ENCODE results near the gene GALNT2. TPM values are rescaled to one million over a fixed set of nuclear protein-coding genes. Genes with fewer than 3 reads are reported as not detected.

GALNT2 gene
- total and polyA plus RNA-seq, 8 donors = 18.3 to 118 (median 57.3) TPM

DNA sequence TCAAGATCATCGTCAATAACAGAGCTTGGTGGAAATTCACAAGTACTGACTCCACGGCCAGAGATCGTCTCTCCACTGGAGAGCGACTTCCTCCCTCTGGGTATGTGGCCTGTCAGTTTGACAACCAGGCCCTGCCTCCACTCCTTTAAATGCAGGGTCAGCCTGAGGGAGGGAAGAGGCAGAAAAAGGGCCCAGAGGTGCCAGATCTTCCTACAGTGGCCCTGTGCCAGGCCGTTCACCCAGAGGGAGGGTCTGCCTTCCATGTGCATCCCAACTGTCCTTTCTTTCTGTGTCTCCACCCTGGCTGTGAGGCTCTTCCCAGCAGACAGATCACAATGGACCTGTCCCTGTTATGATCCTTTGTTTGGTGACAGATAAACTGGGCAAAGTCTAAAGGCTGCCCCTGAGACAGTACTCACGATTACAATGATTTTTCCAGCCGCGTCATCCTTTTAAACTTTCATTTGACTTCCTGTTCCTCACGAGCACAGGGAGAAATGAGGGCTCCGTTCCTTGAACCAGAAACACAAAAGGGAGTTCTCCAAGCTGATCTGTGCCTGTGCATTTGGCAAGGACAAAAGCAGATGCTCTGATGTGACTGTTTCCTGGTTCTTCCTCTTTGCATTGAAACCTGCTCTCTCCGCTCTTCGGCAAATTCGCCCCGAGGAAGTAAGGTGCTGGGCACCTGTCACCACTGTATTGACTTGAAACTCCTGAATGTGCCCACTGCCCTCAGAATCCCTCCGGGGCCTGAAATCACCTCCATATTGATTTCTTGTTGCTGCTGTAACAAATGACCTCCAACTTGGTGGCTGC is 232.4 kb downstream of the GALNT2 start:
- 27 to 30% methylated on average over 15 of the region's 15 CpGs for WGBS, 2 donors
- Histone ChIP-seq H3K36me3 (no peaks in the 10 kb centered on the region), H3K27ac (peak overlapping the region; percentile 59 to 82 (median 76)), H3K4me1 (peaks cover 16 to 29% (median 26%) of the 10 kb centered on the region in 3 donors), H3K9me3 (no peaks in the 10 kb centered on the region), H3K4me3 (peak overlapping the region in 1 of 4 donors; percentile 14), H3K27me3 (no peaks in the 10 kb centered on the region)
- ATAC-seq = peak; percentile 24 to 75 (median 56)
- TF ChIP-seq, protein P1, sequence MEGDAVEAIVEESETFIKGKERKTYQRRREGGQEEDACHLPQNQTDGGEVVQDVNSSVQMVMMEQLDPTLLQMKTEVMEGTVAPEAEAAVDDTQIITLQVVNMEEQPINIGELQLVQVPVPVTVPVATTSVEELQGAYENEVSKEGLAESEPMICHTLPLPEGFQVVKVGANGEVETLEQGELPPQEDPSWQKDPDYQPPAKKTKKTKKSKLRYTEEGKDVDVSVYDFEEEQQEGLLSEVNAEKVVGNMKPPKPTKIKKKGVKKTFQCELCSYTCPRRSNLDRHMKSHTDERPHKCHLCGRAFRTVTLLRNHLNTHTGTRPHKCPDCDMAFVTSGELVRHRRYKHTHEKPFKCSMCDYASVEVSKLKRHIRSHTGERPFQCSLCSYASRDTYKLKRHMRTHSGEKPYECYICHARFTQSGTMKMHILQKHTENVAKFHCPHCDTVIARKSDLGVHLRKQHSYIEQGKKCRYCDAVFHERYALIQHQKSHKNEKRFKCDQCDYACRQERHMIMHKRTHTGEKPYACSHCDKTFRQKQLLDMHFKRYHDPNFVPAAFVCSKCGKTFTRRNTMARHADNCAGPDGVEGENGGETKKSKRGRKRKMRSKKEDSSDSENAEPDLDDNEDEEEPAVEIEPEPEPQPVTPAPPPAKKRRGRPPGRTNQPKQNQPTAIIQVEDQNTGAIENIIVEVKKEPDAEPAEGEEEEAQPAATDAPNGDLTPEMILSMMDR (IDR thresholded peaks at IDR 0.05) = no peak
- no peak for DNase-seq
- intact Hi-C loops (cut with DNase I) = loop anchor here in 1 of 3 donors (10.0 kb wide), 1 partner anchor 525 kb away; no protein-coding TSS in a partner anchor
- FAIRE-seq = no peak

DNA sequence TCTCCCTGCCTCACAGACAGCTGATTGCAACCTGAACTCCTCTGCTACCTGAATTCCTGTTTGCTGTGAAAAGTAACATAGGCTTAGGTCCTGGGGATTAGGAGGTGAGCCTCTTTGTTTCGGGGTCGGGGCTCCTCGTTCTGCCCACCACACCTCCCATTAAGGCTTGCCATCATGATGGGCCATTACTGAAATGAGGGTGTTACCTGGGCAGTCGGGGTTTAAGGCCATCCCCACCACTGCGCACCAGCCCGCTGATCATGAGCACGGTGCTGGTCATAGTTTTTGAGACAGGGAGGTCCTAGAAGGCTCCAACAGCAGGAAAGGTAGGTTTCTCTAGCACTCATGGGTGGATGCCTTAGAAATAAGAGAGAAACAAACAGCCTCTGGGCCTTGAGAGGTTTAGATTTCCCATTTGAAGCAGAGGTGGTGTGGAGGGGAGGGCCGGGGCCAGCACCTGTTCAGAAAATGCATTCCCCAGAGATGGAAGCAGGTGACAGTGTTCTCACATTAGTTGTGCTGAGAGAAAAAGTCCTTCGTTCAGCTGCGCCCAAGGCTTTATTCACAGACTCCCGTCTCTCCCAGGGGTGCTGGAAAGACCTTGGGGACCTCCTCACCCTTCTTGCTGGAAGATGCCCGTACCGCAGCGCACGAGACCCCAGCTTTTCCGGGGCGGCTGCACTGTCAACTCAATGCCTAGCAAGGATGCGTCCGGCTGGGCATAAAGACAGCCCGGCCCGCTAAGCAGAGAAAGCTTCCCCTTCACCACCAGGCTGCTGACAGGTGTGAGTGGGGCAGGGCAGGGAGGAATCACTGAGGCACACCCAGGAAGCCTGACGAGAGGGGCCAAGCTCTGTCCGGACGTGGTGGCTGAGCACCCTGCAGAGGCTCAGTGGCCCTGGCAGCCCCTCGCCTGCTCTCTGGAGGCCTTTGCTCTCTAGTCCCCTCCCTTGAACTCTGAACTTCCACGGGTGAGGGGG is 233.6 kb downstream of the GALNT2 start:
- peaks cover 16 to 29% (median 26%) of the 10 kb centered on the region in 3 donors for H3K4me1 ChIP-seq
- FAIRE-seq (no peak), ATAC-seq (peak; percentile 80 to 87 (median 82)), DNase-seq (peak in 4 of 6 donors; percentile 67 to 82 (median 76))
- no peaks in the 10 kb centered on the region for H3K9me3 ChIP-seq
- H3K4me3 ChIP-seq = peak overlapping the region in 1 of 4 donors; percentile 34
- H3K36me3 ChIP-seq = no peaks in the 10 kb centered on the region
- intact Hi-C loops (cut with DNase I) = loop anchor here in 1 of 3 donors (10.0 kb wide), 1 partner anchor 526 kb away; no protein-coding TSS in a partner anchor
- TF ChIP-seq, protein P1 (IDR thresholded peaks at IDR 0.05) = no peak
- 41 to 46% methylated on average over 26 of the region's 26 CpGs for WGBS, 2 donors
- H3K27me3 ChIP-seq = no peaks in the 10 kb centered on the region
- H3K27ac ChIP-seq = peak overlapping the region; percentile 59 to 82 (median 76)

DNA sequence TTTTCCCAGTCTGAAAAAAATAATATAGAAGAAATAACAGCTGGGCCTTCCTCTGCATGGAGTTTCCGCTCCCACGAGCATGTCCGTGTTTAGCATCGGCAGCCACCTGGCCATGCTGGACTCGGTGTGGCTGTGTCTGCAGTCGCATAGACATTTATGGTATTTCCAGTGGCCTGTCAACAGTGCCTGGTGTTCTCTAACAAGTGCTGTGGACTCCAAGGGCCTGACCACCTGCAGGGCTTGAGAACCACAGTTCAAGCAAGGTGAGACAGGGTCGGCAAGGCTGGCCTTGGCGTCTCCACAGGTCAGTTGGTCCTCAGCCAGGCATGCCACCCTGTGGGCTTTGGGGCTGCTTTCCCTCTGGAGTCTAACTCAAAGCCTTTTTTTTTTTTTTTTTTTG is 234.3 kb downstream of the GALNT2 start:
- DNase-seq (no peak), FAIRE-seq (no peak), ATAC-seq (peak; percentile 21 to 49 (median 42))
- Histone ChIP-seq H3K36me3 (no peaks in the 10 kb centered on the region), H3K4me1 (peaks cover 16 to 29% (median 26%) of the 10 kb centered on the region in 3 donors), H3K27me3 (no peaks in the 10 kb centered on the region), H3K27ac (peak overlapping the region; percentile 59 to 82 (median 76)), H3K9me3 (no peaks in the 10 kb centered on the region), H3K4me3 (peak overlapping the region in 1 of 4 donors; percentile 34)
- 37 to 38% methylated on average over 8 of the region's 8 CpGs for WGBS, 2 donors
- intact Hi-C loops (cut with DNase I) = loop anchor here in 1 of 3 donors (10.0 kb wide), 1 partner anchor 527 kb away; no protein-coding TSS in a partner anchor
- TF ChIP-seq, protein P1 (IDR thresholded peaks at IDR 0.05) = no peak

DNA sequence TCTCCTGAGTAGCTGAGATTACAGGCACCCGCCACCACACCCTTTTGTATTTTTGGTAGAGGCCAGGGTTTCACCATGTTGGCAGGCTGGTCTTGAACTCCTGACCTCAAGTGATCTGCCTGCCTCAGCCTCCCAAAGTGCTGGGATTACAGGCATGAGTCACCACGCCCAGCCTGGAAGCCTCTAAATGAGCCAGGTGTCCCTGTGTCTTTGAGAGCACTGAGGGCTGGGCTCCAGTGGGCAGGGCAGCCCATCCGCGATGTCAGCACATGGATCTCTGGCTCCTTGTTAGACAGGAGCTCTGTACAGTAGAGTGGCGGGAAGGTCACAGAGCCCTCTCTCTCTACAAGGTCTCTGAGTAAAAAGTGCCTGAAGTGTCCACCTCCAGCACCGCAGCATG is 234.8 kb downstream of the GALNT2 start:
- Histone ChIP-seq H3K36me3 (no peaks in the 10 kb centered on the region), H3K9me3 (no peaks in the 10 kb centered on the region), H3K4me1 (peaks cover 16 to 29% (median 26%) of the 10 kb centered on the region in 3 donors), H3K4me3 (peak overlapping the region in 1 of 4 donors; percentile 34), H3K27ac (peak overlapping the region in 2 of 4 donors; percentile 59 to 80), H3K27me3 (no peaks in the 10 kb centered on the region)
- WGBS, 2 donors = 61 to 70% methylated on average over 6 of the region's 6 CpGs
- peak; percentile 4 to 26 (median 22) for ATAC-seq
- no peak for FAIRE-seq
- peak in 2 of 6 donors; percentile 33 to 48 for DNase-seq
- TF ChIP-seq, protein P1 (IDR thresholded peaks at IDR 0.05) = no peak
- intact Hi-C loops (cut with DNase I) = loop anchor here in 1 of 3 donors (10.0 kb wide), 1 partner anchor 527 kb away; no protein-coding TSS in a partner anchor

All from pancreas (tissue), 10 donors.